HepG2 (cell line): ENCODE data around the gene PAEP. TPM values are rescaled to one million over a fixed set of nuclear protein-coding genes. Genes with fewer than 3 reads are reported as not detected.
"Not testable (repeated sequence)": the region's sequence is repeated elsewhere in the genome, so short reads cannot be mapped to it uniquely, and the experiment has no call there.

ENCODE experiments used
- ATAC-seq: fragments of 200-7000 bp; cut with Tn5 transposase; 3 replicates; pipeline ENCODE4 v1.9.1; 2020; ENCODE audit warnings: mild to moderate bottlenecking, moderate library complexity
- BruUV-seq: library from RNA; stranded (reverse); fragments of 400-500 nt; replicated peaks from 2 replicates; lab custom pipeline; 2021; lab: Mats Ljungman, UMichigan
- CTCF ChIA-PET: fragments of 300-600 bp; formaldehyde crosslinking; extraction: SDS; loops from one replicate; lab custom pipeline; 2021; ENCODE audit warnings: low total read pairs, inconsistent platforms, low intra/inter-chr PET ratio; lab: Yijun Ruan, JAX
- POLR2A ChIA-PET: fragments of 350-600 bp; sonication (Branson Sonifier 250); formaldehyde crosslinking; loops from one replicate; lab custom pipeline; 2020; ENCODE audit warnings: antibody characterized with exemption, inconsistent platforms; lab: Yijun Ruan, JAX
- DNase-seq: peaks from one replicate; pipeline ENCODE4 v3.0.0-alpha.2; 2015; ENCODE audit warnings: low spot score
- FAIRE-seq: peaks from 3 replicates; lab custom pipeline; 2011; peaks lifted over from hg19 to GRCh38; lab: Jason Lieb, UNC
- H2AFZ ChIP-seq: one replicate; pipeline ENCODE4 v1.6.1; 2011; ENCODE audit warnings: low read length, inconsistent platforms
- H3K27ac ChIP-seq: fragments of 300-600 bp; 3 replicates; pipeline ENCODE4 v1.8.0; 2011; ENCODE audit warnings: mixed run types, mild to moderate bottlenecking, mixed read lengths, low read length, inconsistent platforms; ENCODE audit not compliant: insufficient read depth; ENCODE audit errors: extremely low read length
- H3K27me3 ChIP-seq, 2 experiments: fragments of 200-600 bp in 1 of 2; 2 replicates in 1 of 2; 3 replicates in 1 of 2; pipeline versions ENCODE4 v1.6.0 to v1.8.0; 2011; ENCODE audit warnings: low read length in 2 of 2, mild to moderate bottlenecking in 2 of 2, moderate library complexity in 2 of 2, inconsistent platforms in 1 of 2; ENCODE audit not compliant: insufficient read depth in 2 of 2, control insufficient read depth in 1 of 2
- H3K36me3 ChIP-seq, 2 experiments: fragments of 200-600 bp in 1 of 2; replicated peaks in 1 of 2; 2 replicates in 1 of 2; 3 replicates in 1 of 2; pipeline versions ENCODE4 v1.5.1 to v1.8.0; 2011; ENCODE audit warnings: low read length in 2 of 2, inconsistent platforms in 1 of 2; ENCODE audit not compliant: insufficient read depth in 2 of 2, control insufficient read depth in 1 of 2
- H3K4me1 ChIP-seq: 2 replicates; pipeline ENCODE4 v1.5.1; 2012; ENCODE audit warnings: low read length, inconsistent platforms; ENCODE audit not compliant: insufficient read depth
- H3K4me2 ChIP-seq: 2 replicates; pipeline ENCODE4 v1.6.0; 2011; ENCODE audit warnings: low read depth, low read length, inconsistent platforms
- H3K4me3 ChIP-seq, 3 experiments: fragments of 200-600 bp in 1 of 3; sonication (generic), shearing (Covaris generic) in 1 of 3; replicated peaks in 1 of 3; 2 replicates each; pipeline ENCODE4 v1.5.1; 2011 to 2016; ENCODE audit warnings: low read length in 3 of 3, inconsistent platforms in 2 of 3, low read depth in 2 of 3, mild to moderate bottlenecking in 2 of 3, control low read depth in 1 of 3, mixed read lengths in 1 of 3; ENCODE audit not compliant: insufficient read depth in 1 of 3
- H3K79me2 ChIP-seq: one replicate; pipeline ENCODE4 v1.6.1; 2011; ENCODE audit warnings: low read length, inconsistent platforms; ENCODE audit not compliant: insufficient read depth
- H3K9ac ChIP-seq: 2 replicates; pipeline ENCODE4 v1.6.0; 2011; ENCODE audit warnings: mild to moderate bottlenecking, low read depth, low read length, inconsistent platforms; ENCODE audit not compliant: insufficient read depth
- H3K9me3 ChIP-seq: 2 replicates; pipeline ENCODE4 v1.5.1; 2012; ENCODE audit warnings: mild to moderate bottlenecking, low read length
- H4K20me1 ChIP-seq: 2 replicates; pipeline ENCODE4 v1.6.0; 2011; ENCODE audit warnings: inconsistent platforms, mild to moderate bottlenecking, low read length, moderate library complexity; ENCODE audit not compliant: insufficient read depth
- USF2 ChIP-seq, 2 experiments: sonication (generic) in 1 of 2; formaldehyde crosslinking in 1 of 2; IDR thresholded peaks; 2 replicates each; pipeline versions ENCODE4 v1.5.1 to v1.6.1; 2011 to 2020; ENCODE audit warnings: borderline replicate concordance in 1 of 2, low read depth in 1 of 2, low read length in 1 of 2, mild to moderate bottlenecking in 1 of 2, missing genetic modification reagents in 1 of 2, moderate library complexity in 1 of 2
- WGBS: methylation state at CpG from one replicate; pipeline ENCODE4 v1.1.6; 2017; ENCODE audit warnings: low lambda C conversion rate; 5-methylcytosine and 5-hydroxymethylcytosine counted together
- in situ Hi-C: cut with HindIII; loops from 2 replicates; pipeline ENCODE4 v1.10.0; 2017; ENCODE audit warnings: low pct_unique_long_range_greater_than_20kb; ENCODE audit not compliant: extremely low pct_ligation_motif_present
- intact Hi-C: fragments of 100-400 bp; cut with micrococcal nuclease; formaldehyde crosslinking; loops from one replicate; pipeline ENCODE4 v1.10.0; 2022; ENCODE audit not compliant: unreplicated experiment
- polyA plus RNA-seq, 8 experiments: library from polyadenylated mRNA; depleted of rRNA in 3 of 8; stranded (reverse) in 7 of 8; unstranded in 1 of 8; fragments of >200 nt; fragmentation: Illumina TruSeq in 4 of 8; extraction: Trizol in 4 of 8; gene quantifications; 2 replicates each; pipeline versions ENCODE4 v1.2.1 to v1.2.3, GENCODE V29; 2011 to 2016; ENCODE audit warnings: low read depth in 4 of 8, missing spikeins in 1 of 8, mixed read lengths in 1 of 8; ENCODE audit not compliant: insufficient read depth in 1 of 8
- total RNA-seq, 5 experiments: library from RNA; depleted of rRNA; stranded (reverse); fragments of >200 nt; fragmentation: Illumina TruSeq; extraction: Trizol; gene quantifications; 2 replicates each; pipeline ENCODE4 v1.2.3, GENCODE V29; 2016; ENCODE audit warnings: low read depth in 1 of 5

Gene PAEP
- total and polyA plus RNA-seq, 2 of the 13 experiments (the other 11 are each of a cell fraction or from before 2014, with no cell fraction given): 0.75 to 10.8 TPM

GRCh38 chr9:135544981-135545635 lies 16.4 kb upstream of the PAEP start (continued):
- TF ChIP-seq USF2 (IDR thresholded peaks at IDR 0.05; ENCODE audit: low read depth, low read length) (peak; percentile 47), USF2 (CRISPR knock-in tag; IDR thresholded peaks at IDR 0.05; ENCODE audit: borderline replicate concordance) (no peak)

- peak; percentile 29 for ATAC-seq
- not testable (repeated sequence) for DNase-seq, BruUV-seq
These were observed 15.8 kb upstream of the PAEP start, which contains the start of gene OBP2A for GRCh38 chr9:135545646-135546176. Gene OBP2A (plus strand): TSS chr9:135546126. CDS start chr9:135546181, 55 bp downstream.

GRCh38 chr9:135546792-135547617 lies 14.6 kb upstream of the PAEP start:
- in situ Hi-C loops, FAIRE-seq, BruUV-seq, H2AFZ ChIP-seq, intact Hi-C loops, H3K36me3 ChIP-seq, H3K9ac ChIP-seq, H3K79me2 ChIP-seq, DNase-seq, POLR2A ChIA-PET, H3K4me1 ChIP-seq, H3K9me3 ChIP-seq, H3K27ac ChIP-seq, ATAC-seq, H3K4me3 ChIP-seq, CTCF ChIA-PET, H4K20me1 ChIP-seq, H3K4me2 ChIP-seq: not testable (repeated sequence)
- peaks cover 10 to 37% of the 10 kb centered on the region in 2 experiments; a peak in 4 of 5 replicates for H3K27me3 ChIP-seq
- WGBS: 7% methylated on average over 8 of the region's 21 CpGs

More at GRCh38 chr9:135545646-135546176, 15.8 kb upstream of the PAEP start, which contains the start of gene OBP2A:
- peaks cover 3 to 24% of the 10 kb centered on the region in 2 experiments; a peak in 4 of 5 replicates for H3K27me3 ChIP-seq
- H2AFZ ChIP-seq, H3K27ac ChIP-seq, H3K36me3 ChIP-seq, in situ Hi-C loops, H3K4me1 ChIP-seq, intact Hi-C loops, CTCF ChIA-PET, H4K20me1 ChIP-seq, H3K4me2 ChIP-seq, H3K79me2 ChIP-seq, FAIRE-seq, POLR2A ChIA-PET, H3K4me3 ChIP-seq, H3K9me3 ChIP-seq, H3K9ac ChIP-seq: not testable (repeated sequence)
- WGBS: 45% methylated on average over 4 of the region's 19 CpGs
